Endothelial cell of umbilical vein (primary cell): ENCODE measurements around the gene PASK. TPM values are rescaled to one million over a fixed set of nuclear protein-coding genes. Genes with fewer than 3 reads are reported as not detected.

ENCODE experiments used
- BruUV-seq: library from RNA; stranded (reverse); fragments of 400-500 nt; replicated peaks from 2 replicates; lab custom pipeline; 2021; lab: Mats Ljungman, UMichigan
- CTCF ChIA-PET: fragments of 300-600, 350-600 bp; sonication (Branson Sonifier 250); formaldehyde crosslinking; loops from one replicate; lab custom pipeline; 2021; ENCODE audit warnings: antibody characterized with exemption, inconsistent platforms; lab: Charles Lee
- POLR2A ChIA-PET: fragments of 300-600, 350-600 bp; sonication (Branson Sonifier 250); formaldehyde crosslinking; loops from one replicate; lab custom pipeline; 2021; ENCODE audit warnings: antibody characterized with exemption, inconsistent platforms; lab: Charles Lee
- DNase-seq: peaks from one replicate; pipeline ENCODE4 v3.0.0-alpha.2; 2011; ENCODE audit warnings: low read depth, low spot score
- FAIRE-seq: peaks from 2 replicates; lab custom pipeline; 2011; peaks lifted over from hg19 to GRCh38; lab: Jason Lieb, UNC
- H2AFZ ChIP-seq: 2 replicates; pipeline ENCODE4 v1.6.0; 2012; ENCODE audit warnings: low read depth, low read length, control low read depth, inconsistent platforms
- H3K27ac ChIP-seq: 2 replicates; pipeline ENCODE4 v1.5.1; 2011; ENCODE audit warnings: low read depth, mild to moderate bottlenecking, control low read depth, low read length, moderate library complexity; ENCODE audit not compliant: insufficient read depth
- H3K27me3 ChIP-seq, 2 experiments: 2 replicates each; pipeline versions ENCODE4 v1.6.0 to v1.6.1; 2011; ENCODE audit warnings: low read length in 2 of 2, mixed read lengths in 1 of 2; ENCODE audit not compliant: control insufficient read depth in 2 of 2, insufficient read depth in 2 of 2
- H3K36me3 ChIP-seq, 2 experiments: 2 replicates in 1 of 2; 3 replicates in 1 of 2; pipeline ENCODE4 v1.5.1; 2011; ENCODE audit warnings: low read length in 2 of 2, mild to moderate bottlenecking in 1 of 2, moderate library complexity in 1 of 2; ENCODE audit not compliant: control insufficient read depth in 2 of 2, insufficient read depth in 2 of 2; ENCODE audit errors: extremely low read depth in 1 of 2
- H3K4me1 ChIP-seq: 3 replicates; pipeline ENCODE4 v1.5.1; 2011; ENCODE audit warnings: mild to moderate bottlenecking, low read length; ENCODE audit not compliant: control insufficient read depth, insufficient read depth; ENCODE audit errors: extremely low read depth
- H3K4me2 ChIP-seq: 2 replicates; pipeline ENCODE4 v1.6.1; 2011; ENCODE audit warnings: low read length, control low read depth, mixed read lengths; ENCODE audit not compliant: insufficient read depth
- H3K4me3 ChIP-seq, 3 experiments: fragments of 200-600 bp in 1 of 3; sonication (generic), shearing (Covaris generic) in 1 of 3; replicated peaks in 1 of 3; 2 replicates each; pipeline ENCODE4 v1.5.1; 2011 to 2016; ENCODE audit warnings: control low read depth in 3 of 3, low read length in 3 of 3, mild to moderate bottlenecking in 2 of 3, inconsistent platforms in 1 of 3, low read depth in 1 of 3, moderate library complexity in 1 of 3; ENCODE audit not compliant: insufficient read depth in 1 of 3
- H3K79me2 ChIP-seq: 2 replicates; pipeline ENCODE4 v1.6.0; 2012; ENCODE audit warnings: low read length, inconsistent platforms; ENCODE audit not compliant: control insufficient read depth, insufficient read depth
- H3K9ac ChIP-seq: replicated peaks from 2 replicates; pipeline ENCODE3; 2011; ENCODE audit warnings: low read length, control low read depth; ENCODE audit not compliant: insufficient read depth; ENCODE audit errors: extremely low read depth
- H3K9me1 ChIP-seq: replicated peaks from 3 replicates; pipeline ENCODE4 v1.6.0; 2011; ENCODE audit warnings: mild to moderate bottlenecking, low read length; ENCODE audit not compliant: control insufficient read depth, insufficient read depth; ENCODE audit errors: extremely low read depth
- H3K9me3 ChIP-seq: replicated peaks from 2 replicates; pipeline ENCODE4 v1.5.1; 2012; ENCODE audit warnings: low read length, inconsistent platforms; ENCODE audit not compliant: control insufficient read depth, insufficient read depth
- H4K20me1 ChIP-seq: replicated peaks from 2 replicates; pipeline ENCODE3; 2011; ENCODE audit warnings: mild to moderate bottlenecking, low read length; ENCODE audit not compliant: control insufficient read depth, insufficient read depth; ENCODE audit errors: extremely low read depth
- EZH2 ChIP-seq: IDR thresholded peaks from 2 replicates; pipeline ENCODE4 v1.6.1; 2012; ENCODE audit warnings: borderline replicate concordance, low read depth, mild to moderate bottlenecking, moderate library complexity, low read length, inconsistent platforms; ENCODE audit not compliant: severe bottlenecking
- FOS ChIP-seq: IDR thresholded peaks from 2 replicates; pipeline ENCODE4 v1.6.1; 2011; ENCODE audit warnings: mild to moderate bottlenecking, low read length, moderate library complexity, borderline replicate concordance; ENCODE audit not compliant: insufficient read depth
- GATA2 ChIP-seq: IDR thresholded peaks from 2 replicates; pipeline ENCODE4 v1.7.0; 2011; ENCODE audit warnings: low read depth, mild to moderate bottlenecking, moderate library complexity, mixed read lengths, low read length; ENCODE audit not compliant: insufficient read length, insufficient read depth
- JUN ChIP-seq: IDR thresholded peaks from 2 replicates; pipeline ENCODE4 v1.6.1; 2011; ENCODE audit warnings: borderline replicate concordance, low read depth; ENCODE audit not compliant: insufficient read length, insufficient read depth
- MYC ChIP-seq: IDR thresholded peaks from one replicate; pipeline ENCODE4 v1.6.1; 2011; ENCODE audit warnings: mild to moderate bottlenecking, low read depth, low read length
- POLR2A ChIP-seq: IDR thresholded peaks from 2 replicates; pipeline ENCODE4 v1.6.1; 2012; ENCODE audit warnings: low read depth, mild to moderate bottlenecking, control low read depth, low read length
- POLR2AphosphoS5 ChIP-seq: IDR thresholded peaks from 2 replicates; pipeline ENCODE4 v1.6.1; 2012; ENCODE audit warnings: low read depth, mild to moderate bottlenecking, control low read depth, low read length, moderate library complexity; ENCODE audit not compliant: insufficient read depth
- dilution Hi-C: fragments of 300-500 bp; cut with MboI; formaldehyde crosslinking; loops from one replicate; pipeline ENCODE4 v1.15.0; 2019; ENCODE audit warnings: low sequenced_read_pairs; ENCODE audit not compliant: extremely low pct_ligation_motif_present
- intact Hi-C: fragments of 100-400 bp; cut with micrococcal nuclease; formaldehyde crosslinking; loops from one replicate; pipeline ENCODE4 v1.10.0; 2022
- polyA plus RNA-seq, 4 experiments: library from polyadenylated mRNA; depleted of rRNA in 3 of 4; stranded (reverse) in 3 of 4; unstranded in 1 of 4; fragments of >200 nt; gene quantifications; 2 replicates each; pipeline versions ENCODE4 v1.2.1 to v1.2.3, GENCODE V29; 2011 to 2012; ENCODE audit warnings: missing spikeins in 1 of 4
- total RNA-seq: library from RNA; stranded (reverse); gene quantifications from 2 replicates; pipeline ENCODE4 v1.2.3, GENCODE V29; 2021
- TF ChIP-seq, protein P1 (sequence below): IDR thresholded peaks from 2 replicates; pipeline ENCODE4 v1.6.1; 2011; ENCODE audit not compliant: insufficient read depth, insufficient read length
- TF ChIP-seq, protein P2 (sequence below), 2 donors: IDR thresholded peaks; 1 replicate in 1 of 2; 2 replicates in 1 of 2; pipeline ENCODE4 v1.5.1; 2011; ENCODE audit warnings: low read length in 2 of 2, mild to moderate bottlenecking in 2 of 2, moderate library complexity in 2 of 2, control low read depth in 1 of 2, inconsistent platforms in 1 of 2, low read depth in 1 of 2; ENCODE audit not compliant: insufficient read depth in 1 of 2; ENCODE audit errors: extremely low read depth in 1 of 2

Gene PASK
- total and polyA plus RNA-seq, 2 donors (not counting 3 experiments of a cell fraction or from before 2014, with no cell fraction given) = 5.7 to 17.3 TPM

DNA sequence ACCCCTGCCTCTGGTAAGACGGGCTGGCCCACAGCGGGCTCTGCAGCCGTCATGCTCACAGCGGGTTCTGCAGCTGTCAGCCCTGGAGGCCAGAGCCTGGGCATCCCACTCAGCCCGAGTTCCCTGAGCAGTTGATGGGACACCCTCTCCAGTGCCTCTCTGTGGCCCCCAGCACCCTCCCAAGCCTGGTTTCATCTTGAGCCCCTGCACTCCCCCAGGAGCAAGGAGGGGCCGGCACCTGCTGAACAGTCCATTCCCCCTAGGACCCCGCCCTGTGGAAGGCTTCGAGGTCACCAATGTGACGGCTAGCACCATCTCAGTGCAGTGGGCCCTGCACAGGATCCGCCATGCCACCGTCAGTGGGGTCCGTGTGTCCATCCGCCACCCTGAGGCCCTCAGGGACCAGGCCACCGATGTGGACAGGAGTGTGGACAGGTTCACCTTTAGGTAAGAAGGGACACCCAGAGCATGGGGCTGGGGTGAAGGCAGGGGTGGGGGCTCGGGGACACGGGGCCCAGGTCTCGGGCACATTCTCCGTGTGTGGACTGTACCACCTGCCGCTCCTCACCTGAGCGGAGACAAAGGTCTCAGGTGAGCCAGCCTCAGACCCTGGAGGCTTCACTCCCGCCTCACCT is 81.7 kb downstream of the PASK start:
- ChIA-PET CTCF (interaction anchor here (1.5 to 3.1 kb wide), 3 partner anchors 10 to 154 kb away, joined by 7 to 15 read pairs (median 12); no protein-coding TSS in a partner anchor), POLR2A (interaction anchor here (0.6 kb wide), 1 partner anchor 715 kb away, joined by 3 read pairs; no protein-coding TSS in a partner anchor)
- Histone ChIP-seq H2AFZ (no peak overlapping the region), H3K79me2 (no peaks in the 10 kb centered on the region), H3K9me1 (no peaks in the 10 kb centered on the region), H4K20me1 (no peaks in the 10 kb centered on the region), H3K4me2 (no peak overlapping the region), H3K27me3 (no peaks in the 10 kb centered on the region), H3K9me3 (no peaks in the 10 kb centered on the region), H3K27ac (no peak overlapping the region), H3K4me1 (no peaks in the 10 kb centered on the region), H3K4me3 (no peak overlapping the region), H3K36me3 (no peaks in the 10 kb centered on the region), H3K9ac (no peak overlapping the region)
- dilution Hi-C loops (no loop called here), intact Hi-C loops (no loop called here)
- TF ChIP-seq, protein P1, sequence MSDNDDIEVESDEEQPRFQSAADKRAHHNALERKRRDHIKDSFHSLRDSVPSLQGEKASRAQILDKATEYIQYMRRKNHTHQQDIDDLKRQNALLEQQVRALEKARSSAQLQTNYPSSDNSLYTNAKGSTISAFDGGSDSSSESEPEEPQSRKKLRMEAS = no peak
- TF ChIP-seq, protein P2, sequence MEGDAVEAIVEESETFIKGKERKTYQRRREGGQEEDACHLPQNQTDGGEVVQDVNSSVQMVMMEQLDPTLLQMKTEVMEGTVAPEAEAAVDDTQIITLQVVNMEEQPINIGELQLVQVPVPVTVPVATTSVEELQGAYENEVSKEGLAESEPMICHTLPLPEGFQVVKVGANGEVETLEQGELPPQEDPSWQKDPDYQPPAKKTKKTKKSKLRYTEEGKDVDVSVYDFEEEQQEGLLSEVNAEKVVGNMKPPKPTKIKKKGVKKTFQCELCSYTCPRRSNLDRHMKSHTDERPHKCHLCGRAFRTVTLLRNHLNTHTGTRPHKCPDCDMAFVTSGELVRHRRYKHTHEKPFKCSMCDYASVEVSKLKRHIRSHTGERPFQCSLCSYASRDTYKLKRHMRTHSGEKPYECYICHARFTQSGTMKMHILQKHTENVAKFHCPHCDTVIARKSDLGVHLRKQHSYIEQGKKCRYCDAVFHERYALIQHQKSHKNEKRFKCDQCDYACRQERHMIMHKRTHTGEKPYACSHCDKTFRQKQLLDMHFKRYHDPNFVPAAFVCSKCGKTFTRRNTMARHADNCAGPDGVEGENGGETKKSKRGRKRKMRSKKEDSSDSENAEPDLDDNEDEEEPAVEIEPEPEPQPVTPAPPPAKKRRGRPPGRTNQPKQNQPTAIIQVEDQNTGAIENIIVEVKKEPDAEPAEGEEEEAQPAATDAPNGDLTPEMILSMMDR (IDR thresholded peaks at IDR 0.05; ENCODE audit: extremely low read depth in 1 of 2, insufficient read depth in 1 of 2, low read depth in 1 of 2, low read length in 2 of 2) = no peak
- no peak for TF ChIP-seq JUN
- TF ChIP-seq POLR2A = no peak
- no peak for FAIRE-seq
- BruUV-seq = no TSS peak
- DNase-seq = no peak

DNA sequence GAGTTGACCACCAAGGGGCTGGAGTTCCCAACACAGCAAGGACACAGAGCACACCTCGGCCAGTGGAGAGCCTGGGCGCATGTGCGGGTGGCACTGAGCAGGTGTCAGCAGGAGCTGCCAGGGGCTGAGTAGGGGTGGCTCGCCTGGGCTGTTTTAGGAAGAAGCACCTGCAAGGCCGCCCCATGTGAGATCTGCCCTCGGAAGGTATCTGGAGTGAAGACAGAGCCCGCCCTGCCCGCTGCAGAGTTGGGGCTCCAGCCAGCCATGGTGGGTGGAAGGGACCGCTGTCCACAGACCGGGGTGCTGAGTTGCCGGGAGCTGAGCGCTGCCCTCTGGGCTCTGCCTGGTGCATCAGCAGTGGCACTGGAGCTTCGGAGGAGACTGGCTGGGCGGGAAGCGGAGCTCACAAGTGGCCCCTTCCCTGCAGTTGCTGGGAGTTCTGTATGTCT is 82.4 kb downstream of the PASK start:
- H3K4me2 ChIP-seq = no peak overlapping the region
- no peaks in the 10 kb centered on the region for H3K36me3 ChIP-seq
- H2AFZ ChIP-seq = no peak overlapping the region
- no peak for FAIRE-seq
- H3K27me3 ChIP-seq = no peaks in the 10 kb centered on the region
- no peak overlapping the region for H3K9ac ChIP-seq
- H3K27ac ChIP-seq = no peak overlapping the region
- H3K9me1 ChIP-seq = no peaks in the 10 kb centered on the region
- H3K79me2 ChIP-seq = no peaks in the 10 kb centered on the region
- no peak overlapping the region for H3K4me3 ChIP-seq
- no peaks in the 10 kb centered on the region for H4K20me1 ChIP-seq
- ChIA-PET CTCF (interaction anchor here (1.5 to 3.1 kb wide), 3 partner anchors 11 to 153 kb away, joined by 7 to 15 read pairs (median 12); no protein-coding TSS in a partner anchor), POLR2A (no interaction called here)
- TF ChIP-seq JUN (no peak), FOS (no peak), POLR2A (no peak), MYC (no peak), EZH2 (no peak), GATA2 (no peak), POLR2AphosphoS5 (no peak)
- TF ChIP-seq, protein P2 (IDR thresholded peaks at IDR 0.05; ENCODE audit: extremely low read depth in 1 of 2, insufficient read depth in 1 of 2, low read depth in 1 of 2, low read length in 2 of 2) = no peak
- TF ChIP-seq, protein P1 = no peak
- BruUV-seq = no TSS peak
- no peaks in the 10 kb centered on the region for H3K9me3 ChIP-seq
- DNase-seq = no peak
- dilution Hi-C loops = no loop called here
- intact Hi-C loops = no loop called here
- no peaks in the 10 kb centered on the region for H3K4me1 ChIP-seq
